CD4-positive, alpha-beta T cell treated with Interleukin-6 at 100 ng/mL for 8 hours (primary cell): Measurements from ENCODE around the gene UVSSA.
"Not testable (repeated sequence)": the region's sequence is repeated elsewhere in the genome, so short reads cannot be mapped to it uniquely, and the experiment has no call there.

ENCODE experiments used
- DNase-seq: peaks from one replicate; pipeline ENCODE4 v3.0.0-alpha.2; 2020; ENCODE audit warnings: mixed read lengths, low spot score

Gene UVSSA

DNA sequence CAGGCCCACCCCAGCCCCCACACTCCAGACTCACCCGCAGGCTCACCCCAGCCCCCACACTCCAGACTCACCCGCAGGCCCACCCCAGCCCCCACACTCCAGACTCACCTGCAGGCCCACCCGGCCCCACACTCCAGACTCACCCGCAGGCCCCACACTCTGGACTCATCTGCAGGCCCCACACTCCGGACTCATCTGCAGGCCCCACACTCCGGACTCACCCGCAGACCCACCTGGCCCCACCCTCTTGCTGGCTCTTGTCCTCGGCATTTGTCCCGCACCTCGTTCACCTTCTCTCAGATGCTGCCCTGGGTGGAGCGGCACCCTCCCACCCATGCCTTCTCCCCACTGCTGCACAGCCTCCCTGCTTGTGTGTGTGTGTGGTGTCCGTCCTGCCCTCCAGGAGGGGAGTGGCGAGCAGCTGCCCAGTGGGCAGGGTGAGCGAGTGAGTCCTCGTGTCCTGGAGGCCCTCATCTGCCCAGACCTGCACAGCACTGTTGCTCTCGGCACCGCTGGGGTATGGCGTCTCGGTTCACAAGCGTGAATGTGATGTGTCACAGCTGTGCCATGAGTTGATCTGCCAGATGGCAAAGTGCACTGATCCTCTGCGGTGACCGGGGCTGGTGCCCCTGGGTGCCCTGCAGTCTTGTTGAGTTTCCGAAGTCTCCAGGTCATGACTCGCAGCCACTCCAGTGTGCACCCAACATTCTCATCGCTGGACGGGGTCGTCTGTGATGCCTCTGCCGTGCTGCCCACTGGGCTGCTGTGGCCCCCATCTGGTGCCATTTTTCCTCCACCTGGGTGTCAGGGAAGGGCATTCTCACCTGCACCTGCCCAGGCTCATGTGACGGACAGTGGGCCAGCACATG is 29.6 kb upstream of the UVSSA start:
- no peak for DNase-seq

DNA sequence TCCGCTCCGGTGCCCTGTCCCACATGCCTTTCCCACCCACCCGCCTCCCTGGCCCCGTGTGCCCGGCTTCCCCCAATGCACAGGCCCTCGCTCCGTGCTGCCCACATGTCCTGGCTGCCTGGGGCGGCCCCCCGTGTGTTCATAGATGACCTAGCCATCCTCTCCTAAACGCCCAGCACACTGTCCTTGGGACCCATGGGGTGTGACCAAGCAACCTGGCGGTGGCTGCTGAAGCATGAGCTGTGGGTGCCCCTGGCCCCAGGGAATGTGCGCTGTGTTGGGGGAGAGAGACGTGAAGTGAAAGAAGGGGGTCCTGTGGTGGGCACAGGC is 29.0 kb upstream of the UVSSA start:
- DNase-seq = no peak

DNA sequence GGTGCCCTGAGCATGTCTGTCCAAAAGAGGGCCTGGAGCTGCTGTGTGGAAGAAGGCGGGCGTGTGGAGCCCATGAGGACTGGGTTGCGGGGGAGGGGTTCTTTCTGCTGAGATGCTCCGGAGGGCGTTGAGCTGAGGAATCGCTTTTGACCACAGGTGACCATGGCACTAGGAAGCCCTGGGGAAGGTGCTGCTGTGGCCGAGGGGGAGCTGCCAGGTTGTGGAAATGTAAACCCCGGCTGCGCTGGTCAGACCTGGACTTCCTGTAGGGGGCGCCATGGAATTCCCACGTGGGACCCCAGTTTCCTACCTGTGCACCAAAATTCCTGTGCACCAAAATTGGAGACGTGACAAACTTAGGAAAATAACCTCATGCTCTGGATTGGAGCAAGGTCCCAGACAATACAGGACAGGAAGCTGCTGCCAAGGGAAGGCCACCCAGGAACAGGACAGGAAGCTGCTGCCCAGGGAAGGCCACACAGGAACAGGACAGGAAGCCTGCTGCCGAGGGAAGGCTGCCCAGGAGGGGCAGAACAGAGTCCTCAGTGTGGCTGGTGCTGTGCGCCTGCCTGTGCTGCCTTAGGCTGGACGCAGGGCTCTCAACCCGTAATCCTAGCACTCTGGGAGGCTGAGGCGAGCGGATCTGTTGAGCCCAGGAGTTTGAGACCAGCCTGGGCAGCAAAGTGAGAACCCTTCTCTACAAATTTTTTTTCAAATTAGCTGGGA is 28.4 kb upstream of the UVSSA start:
- DNase-seq = no peak

DNA sequence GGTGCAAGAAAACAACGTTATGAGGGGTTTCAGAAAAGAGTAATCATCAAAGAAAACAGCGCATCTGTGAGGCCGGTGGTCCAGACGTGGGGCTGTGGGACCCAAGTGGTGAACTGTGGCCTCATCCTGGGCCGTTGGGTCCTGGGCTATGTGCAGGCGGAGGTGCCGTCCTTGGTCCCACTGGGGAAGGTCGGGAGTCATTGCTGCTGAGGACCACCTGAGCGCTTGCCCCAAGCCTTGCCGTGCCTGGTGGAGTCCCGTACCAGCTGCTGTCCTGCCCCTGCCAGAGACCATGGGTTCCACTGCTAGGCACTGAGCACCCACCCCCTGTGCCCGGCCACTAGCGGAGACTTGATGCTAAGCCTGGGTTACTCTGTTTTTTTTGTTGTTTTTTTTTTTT is 25.5 kb upstream of the UVSSA start:
- no peak for DNase-seq

- DNase-seq = no peak
Observed at GRCh38 chr4:1321946-1322650, 24.9 kb upstream of the UVSSA start.

DNA sequence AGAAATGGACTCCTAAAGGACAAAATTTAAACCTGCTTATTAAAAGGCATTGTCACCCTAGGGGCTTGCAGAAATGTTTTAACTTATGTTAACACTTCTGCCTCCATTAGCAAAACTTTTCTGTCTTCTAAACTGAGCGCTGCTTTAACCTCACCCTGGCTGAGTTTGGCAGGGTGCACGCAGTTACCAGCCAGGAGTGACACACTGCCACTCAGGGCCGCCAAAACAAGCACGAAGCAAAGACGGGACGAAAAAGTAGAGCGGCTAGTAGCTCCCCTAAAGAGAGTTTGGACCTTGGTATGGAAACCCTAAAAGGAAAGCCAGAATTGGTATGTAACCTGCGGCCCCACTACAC is 23.8 kb upstream of the UVSSA start:
- no peak for DNase-seq

- no peak for DNase-seq
Observed at GRCh38 chr4:1323635-1324442, 23.2 kb upstream of the UVSSA start.

DNA sequence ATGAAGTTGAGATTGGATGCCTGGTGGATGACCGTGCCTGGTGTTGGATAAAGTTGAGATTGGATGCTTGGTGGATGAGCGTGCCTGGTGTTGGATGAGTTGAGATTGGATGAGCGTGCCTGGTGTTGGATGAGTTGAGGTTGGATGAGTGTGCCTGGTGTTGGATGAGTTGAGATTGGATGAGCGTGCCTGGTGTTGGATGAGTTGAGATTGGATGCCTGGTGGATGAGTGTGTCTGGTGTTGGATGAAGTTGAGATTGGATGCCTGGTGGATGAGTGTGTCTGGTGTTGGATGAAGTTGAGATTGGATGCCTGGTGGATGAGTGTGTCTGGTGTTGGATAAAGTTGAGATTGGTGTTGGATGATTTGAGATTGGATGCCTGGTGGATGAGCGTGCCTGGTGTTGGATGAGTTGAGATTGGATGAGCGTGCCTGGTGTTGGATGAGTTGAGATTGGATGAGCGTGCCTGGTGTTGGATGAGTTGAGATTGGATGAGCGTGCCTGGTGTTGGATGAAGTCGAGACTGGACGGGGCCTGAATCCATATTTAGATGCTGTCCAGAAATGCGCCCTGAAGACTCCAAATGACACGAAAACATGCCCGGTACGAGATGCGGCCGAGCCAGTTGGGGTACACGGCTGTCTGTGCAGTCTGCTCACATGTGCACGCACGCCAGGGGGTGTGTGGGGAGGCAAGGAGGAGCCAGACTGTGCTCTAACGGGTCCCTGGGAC is 22.4 kb upstream of the UVSSA start:
- DNase-seq = not testable (repeated sequence)

DNA sequence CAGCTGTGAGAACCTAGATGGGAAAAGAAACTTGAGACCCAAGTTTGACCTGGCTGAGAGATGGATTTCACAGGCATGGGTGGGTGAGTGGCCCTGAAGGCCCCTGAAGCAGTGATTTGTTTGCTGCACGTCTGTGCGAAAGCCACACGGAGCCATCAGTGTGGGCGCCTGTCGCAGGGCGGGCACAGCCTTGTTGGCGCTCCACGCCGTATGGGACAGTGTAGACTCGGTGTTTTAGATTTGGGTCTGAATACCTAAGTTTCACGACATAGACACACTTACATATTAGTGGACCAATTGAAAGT is 21.9 kb upstream of the UVSSA start:
- DNase-seq = no peak

DNA sequence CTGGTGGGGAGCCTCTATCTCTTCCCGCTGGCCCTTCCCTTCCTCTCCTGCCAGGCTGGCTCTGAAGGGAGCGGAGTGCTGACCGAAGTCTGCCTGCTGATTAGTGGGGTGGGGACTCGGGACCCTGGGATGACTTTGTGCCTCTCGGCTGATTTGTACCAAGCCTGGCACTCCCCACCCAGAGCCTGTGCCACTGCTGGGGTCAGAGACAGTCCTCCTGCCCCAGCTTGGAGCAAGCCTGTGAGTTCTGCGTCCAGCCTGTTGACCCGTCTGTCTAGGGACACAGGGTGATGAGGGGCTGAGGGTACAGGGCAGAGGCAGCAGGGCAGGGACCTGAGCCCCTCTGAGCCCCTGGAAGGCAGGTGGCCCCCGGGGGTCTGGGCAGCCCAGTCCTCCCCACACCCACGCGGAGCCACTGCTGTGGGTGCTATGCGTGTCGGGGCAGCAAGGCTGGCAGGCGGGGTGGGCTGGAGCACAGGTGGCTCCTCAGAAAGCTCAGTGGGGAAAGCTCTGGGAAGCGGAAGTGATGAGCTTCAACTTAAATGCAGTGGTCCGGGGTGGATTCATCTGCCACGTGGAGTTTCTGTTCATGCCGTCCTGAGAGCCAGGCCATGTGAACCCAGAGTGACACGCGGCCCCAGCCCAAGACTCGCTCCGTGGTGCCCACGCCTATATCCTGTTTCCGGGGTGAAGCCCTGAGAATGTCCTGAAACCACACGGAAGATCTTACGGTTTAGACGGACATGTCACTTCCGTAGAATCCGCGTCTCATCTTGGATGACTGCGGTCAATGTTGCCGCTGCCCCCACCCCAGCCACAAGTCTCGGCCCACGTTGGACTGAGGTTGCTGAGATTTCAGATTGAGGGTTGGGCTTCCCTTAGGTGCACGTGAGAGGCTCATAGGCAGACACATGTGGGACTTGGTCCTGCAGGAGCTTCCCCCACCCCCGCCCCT is 21.1 kb upstream of the UVSSA start:
- no peak for DNase-seq

DNA sequence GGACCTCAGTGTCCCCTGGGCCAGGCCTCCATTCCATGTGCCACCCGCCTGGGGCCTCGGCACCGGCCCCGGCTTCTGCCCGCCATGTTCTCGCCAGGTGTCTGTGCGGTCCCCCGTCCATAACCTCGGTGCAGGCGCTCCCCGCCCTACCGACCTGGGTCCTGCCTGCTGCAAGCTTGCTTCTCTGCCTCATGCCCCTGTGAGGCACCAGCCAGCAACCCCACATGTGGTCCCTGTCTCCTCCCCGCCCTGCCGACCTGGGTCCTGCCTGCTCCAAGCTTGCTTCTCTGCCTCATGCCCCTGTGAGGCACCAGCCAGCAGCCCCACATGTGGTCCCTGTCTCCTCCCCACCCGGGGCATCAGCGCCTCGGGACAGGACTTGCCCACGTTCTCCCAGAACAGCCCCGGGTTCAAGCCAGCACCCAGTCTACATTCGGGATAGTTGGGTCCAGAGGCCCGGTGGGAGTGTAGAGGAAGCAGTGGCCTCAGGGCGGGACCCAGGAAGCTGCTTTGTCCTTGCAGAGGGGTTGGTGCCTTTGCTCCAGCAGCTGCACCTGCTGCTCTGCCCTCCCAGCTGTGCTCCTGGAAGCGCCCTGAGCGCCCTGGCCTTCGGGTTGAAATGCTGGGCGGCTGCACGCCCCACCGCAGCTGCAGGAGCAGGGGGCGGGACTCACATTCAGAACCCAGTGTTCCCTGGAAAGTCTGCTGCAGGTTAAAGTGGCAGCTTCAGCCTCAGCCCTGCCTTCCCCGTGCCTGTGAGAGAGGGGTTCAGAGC is 20.1 kb upstream of the UVSSA start:
- no peak for DNase-seq

DNA sequence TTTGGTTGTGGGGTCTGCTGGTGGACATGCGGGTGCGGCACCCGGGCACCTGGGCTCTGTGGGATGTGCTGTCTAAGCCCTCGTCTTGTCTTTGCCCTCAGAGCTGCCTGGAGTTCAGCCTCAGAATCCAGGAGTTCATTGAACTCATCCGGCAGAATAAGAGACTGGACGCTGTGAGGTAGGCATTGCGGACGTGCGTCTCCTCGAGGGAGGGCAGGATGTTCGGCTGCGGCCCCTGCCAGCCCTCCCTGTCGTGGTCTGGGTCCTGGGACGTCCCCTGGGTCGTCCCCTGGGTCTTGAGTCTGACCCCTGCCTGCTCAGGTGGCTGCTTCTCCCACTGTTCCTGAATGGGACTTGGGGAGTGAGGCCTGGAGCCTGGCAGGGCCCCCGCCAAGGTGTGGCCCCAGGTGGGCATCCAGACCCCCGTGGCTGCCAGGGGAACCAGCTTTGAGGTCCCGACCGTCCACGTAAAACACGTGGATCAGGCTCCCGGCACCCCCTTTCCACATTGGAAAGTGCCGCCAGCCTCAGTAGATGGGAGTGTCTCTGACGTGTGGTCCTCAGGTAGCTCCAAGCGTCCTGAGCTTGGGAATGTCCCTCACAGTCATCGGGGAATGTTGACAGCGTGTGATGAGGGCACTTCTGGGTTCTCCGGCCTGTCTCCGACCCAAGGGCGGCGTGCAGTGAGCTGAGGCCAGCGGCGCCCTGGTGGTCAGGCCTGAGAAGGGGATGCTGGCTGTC is 19.3 kb upstream of the UVSSA start:
- DNase-seq = no peak

DNA sequence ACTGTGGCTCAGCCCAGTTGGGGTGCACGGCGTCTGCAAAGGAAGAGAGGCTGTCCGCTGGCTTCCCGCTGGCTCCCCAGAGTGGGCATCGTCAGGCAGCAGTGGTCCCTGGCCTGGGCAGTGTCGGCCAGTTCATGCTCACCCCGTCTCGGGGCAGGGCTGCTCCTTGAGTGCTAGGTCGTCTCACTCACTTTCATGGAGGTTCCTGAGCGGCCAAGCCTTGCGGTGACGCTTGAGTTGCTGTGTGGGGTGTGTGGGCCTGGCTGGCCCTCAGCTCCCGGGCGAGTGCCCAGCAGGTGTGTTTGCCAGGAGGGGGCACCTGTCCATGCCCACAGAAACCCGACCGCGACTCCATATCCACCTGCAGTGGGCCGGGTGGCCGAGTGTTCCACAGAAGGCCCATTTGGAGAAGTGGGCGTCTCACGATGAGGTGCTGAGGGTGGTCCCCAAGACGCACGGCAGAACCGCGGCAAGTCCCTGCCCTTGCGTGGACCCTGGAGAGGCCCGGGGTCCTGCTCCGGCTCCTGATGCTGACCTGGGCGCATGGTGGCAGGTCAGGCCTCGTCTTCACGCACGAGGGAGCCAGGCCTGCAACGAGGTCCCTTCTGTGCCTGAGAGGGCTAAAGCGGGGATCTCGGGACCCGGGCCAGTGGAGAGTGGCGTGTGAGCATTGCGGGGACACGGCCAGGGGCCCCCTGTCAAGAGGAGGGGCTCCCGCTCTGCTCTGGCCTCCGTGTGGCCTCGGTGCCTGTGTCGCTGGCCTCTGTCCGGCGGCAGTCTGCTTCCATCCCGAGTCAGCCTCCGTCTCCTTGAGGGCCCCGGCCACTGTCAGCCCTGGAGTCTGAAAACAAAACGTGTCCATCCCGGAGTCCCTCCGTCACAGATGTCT is 18.5 kb upstream of the UVSSA start:
- no peak for DNase-seq

DNA sequence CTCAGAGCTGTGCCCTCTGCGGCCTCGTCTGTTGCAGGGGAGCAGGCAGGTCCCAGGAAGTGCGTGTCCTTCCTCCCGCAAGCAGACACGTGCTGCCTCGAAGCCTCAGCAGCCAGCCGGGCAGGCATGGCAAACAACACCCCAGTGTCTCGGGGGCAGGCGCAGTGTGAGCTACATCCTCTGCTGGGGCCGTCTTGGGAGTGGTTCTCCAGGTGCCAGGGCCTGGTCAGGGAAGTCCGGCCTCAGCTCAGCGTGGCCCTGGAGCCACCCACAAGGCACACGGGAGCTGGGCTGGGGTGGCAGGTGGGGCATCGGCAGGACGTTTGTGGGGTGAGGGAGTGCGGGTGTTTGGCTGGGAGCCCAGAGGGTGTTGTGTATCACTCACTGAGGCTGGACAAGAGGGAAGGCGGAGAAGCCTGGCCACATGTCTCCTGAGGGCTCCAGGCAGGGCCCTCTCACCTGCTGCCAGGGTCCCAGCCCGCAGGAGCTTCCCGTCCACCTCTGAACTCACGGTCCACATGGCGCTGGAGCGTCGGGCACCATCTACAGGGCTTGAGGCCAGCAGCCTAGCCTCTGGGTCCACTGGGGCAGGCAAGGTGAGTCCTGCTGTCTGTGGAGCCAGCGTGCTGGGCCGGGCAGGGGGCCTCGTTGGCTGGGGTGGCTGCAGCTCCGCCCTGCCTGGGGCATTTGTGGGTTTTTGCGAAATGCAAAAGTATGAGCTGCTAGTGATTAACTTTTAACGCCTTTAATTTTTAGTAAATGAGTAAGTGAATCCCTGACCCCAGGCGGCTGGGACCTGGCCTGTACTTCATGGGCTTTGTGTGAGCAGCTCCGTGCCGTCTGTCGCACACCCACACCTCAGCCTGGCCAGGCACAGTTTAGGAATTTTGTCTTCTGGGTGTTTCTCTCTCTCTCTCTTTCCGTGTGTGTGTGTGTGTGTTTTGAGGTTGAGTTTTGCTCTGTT is 17.3 kb upstream of the UVSSA start:
- peak; percentile 49 for DNase-seq

GRCh38 chr4:1330761-1331590 is 16.0 kb upstream of the UVSSA start:
- peak; percentile 74 for DNase-seq
